Measurements from ENCODE around the gene KLHL35. TPM values are rescaled to one million over a fixed set of nuclear protein-coding genes. Genes with fewer than 3 reads are reported as not detected.

The KLHL35 gene
- total RNA-seq, 1 donor from 2014 or later, result 28.5 TPM

Small RNAs within 50 kb of the gene (small RNA-seq; reads per million reads assigned to genes)
- gene SNORD15A (not detected), gene SNORD15B (102 reads per million, percentile 98 among the genes with 10 or more reads in this experiment)

Other genes with a start within 250 kb of the KLHL35 start
- not detected for gene TPBGL, start 192.4 kb downstream of the KLHL35 start, total RNA-seq
- gene ARRB1, start 81.5 kb downstream of the KLHL35 start, total RNA-seq, result 60.3 TPM
- gene RPS3, start 33.7 kb downstream of the KLHL35 start, total RNA-seq, result 1,354 TPM
- gene GDPD5, start 92.7 kb upstream of the KLHL35 start, total RNA-seq, result 12.2 TPM
- gene SERPINH1, start 129.1 kb upstream of the KLHL35 start, total RNA-seq, result 20.0 TPM
- gene MAP6, start 235.8 kb upstream of the KLHL35 start, total RNA-seq, result 64.0 TPM